Left ventricle myocardium superior (tissue), 1 donor: Measurements from ENCODE around the gene ARHGAP28. TPM values are rescaled to one million over a fixed set of nuclear protein-coding genes. Genes with fewer than 3 reads are reported as not detected.

Experiments used
- ATAC-seq: fragments of 200-7000 bp; cut with Tn5 transposase; one replicate; pipeline ENCODE4 v1.9.1; 2020; ENCODE audit warnings: mild to moderate bottlenecking, moderate library complexity
- DNase-seq: peaks from one replicate; pipeline ENCODE4 v3.0.0-alpha.2; 2020
- intact Hi-C: fragments of 100-400 bp; cut with micrococcal nuclease; formaldehyde crosslinking; loops from one replicate; pipeline ENCODE4 v1.11.0; 2022
- total RNA-seq: library from RNA; stranded (reverse); fragmentation: NEBNext Ultra II Directional; extraction: Animal tissue kit (Norgen Biotek cat#: 25700); gene quantifications from one replicate; pipeline ENCODE4 v1.2.1, GENCODE V29; 2021
- donor health status: DM: no; HTN: yes; CAD: no; lungs with severe emphysema.

The ARHGAP28 gene
- total RNA-seq, 1 donor from 2014 or later: 1.4 TPM

DNA sequence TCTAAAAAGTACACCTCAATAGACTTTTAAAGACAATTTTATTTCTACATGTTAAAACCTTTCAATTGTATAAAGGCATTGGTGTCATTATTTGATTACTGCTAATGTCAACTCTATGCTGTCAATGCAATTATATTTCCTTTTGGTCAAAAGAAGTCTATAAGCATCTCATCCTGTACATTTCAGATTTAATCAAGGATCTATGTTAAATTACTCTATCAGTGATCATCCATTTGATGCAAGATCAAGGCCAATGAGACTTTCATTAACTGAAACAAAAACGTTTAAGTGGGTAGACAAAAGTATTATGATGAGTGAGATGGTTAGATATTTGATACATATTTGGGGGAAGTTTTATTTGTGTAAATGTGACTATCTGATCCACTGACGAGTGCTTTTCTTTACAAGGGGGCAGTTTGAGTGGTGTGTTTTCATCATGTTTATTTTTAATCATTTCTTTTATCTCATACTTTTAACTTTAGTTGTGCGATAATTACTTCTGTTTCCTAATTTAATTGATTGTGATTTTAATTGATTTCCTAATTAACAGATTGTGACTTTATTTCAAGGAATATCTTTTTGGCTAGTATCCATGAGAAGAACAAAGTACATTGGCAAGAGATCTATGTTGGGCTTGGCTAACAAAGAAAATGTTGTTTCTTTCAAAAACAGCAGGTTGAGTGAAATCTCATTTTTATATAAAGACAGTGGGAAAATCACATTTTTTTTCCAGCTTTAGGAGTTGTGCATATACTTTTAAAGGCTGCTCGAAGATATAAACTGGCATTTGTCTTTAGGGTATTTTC is 1.1 kb downstream of the ARHGAP28 start:
- intact Hi-C loops: no loop called here
- no peak for DNase-seq
- no peak for ATAC-seq

- DNase-seq (no peak), ATAC-seq (no peak)
- intact Hi-C loops: no loop called here
Observed at GRCh38 chr18:6731222-6731596, 1.7 kb downstream of the ARHGAP28 start.

DNA sequence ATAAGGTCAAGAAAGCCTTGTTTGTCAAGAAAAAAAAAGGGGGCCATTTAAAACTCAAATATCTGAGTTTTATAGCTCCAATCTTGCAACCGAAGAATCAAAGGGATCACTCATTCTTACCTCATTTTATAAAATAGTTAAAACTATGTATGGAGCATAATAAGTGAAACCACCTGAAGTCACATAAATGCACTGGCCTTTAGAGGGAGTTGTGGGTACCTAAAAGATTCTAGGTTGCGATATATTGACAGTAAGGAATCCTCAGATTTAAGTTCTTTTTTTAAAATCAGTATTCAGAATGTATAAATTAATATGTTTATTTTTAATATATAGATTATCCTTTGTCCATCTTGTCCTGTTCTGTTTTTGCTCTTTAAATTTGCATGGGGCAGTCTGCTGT is 3.4 kb downstream of the ARHGAP28 start:
- DNase-seq (no peak), ATAC-seq (no peak)
- intact Hi-C loops: no loop called here

DNA sequence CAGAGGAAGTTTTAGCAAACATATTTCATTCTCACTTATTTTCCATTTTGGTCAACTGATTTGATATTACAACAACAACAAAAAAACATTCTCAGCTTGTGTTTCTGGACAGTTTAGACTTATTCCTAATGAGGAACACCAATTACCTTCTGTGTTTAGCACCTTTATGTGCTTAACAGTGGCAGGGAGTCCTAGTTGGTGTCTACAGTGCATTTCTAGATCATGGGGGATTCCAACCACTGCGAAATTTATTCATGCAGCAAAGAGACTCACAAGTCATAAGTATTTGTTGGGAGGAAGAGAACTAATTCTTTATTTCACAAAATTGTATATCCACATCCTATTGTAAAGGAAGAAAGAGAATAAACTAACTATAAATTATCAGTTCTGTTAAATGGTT is 4.2 kb downstream of the ARHGAP28 start:
- intact Hi-C loops: no loop called here
- DNase-seq: no peak
- no peak for ATAC-seq

GRCh38 chr18:6734726-6735430 is 5.4 kb downstream of the ARHGAP28 start:
- intact Hi-C loops: no loop called here
- DNase-seq: no peak
- no peak for ATAC-seq

DNA sequence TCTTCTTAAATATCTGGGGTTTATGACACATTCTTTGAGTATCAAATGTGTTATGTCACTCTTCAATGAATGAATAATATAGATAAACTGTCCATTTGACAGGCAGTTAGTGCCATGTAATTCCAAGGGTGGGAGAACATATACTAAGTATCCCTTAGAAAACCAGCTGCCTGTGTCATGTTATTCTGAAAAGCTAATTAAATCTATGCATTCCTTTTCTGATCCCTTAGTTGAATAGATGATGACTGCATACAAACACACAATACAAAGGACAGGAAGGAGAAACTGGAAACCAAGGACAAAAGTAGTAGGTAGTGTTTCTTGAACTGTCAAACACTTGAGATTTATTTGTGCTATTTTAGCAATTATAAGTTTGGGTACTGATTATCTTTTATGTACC is 8.3 kb downstream of the ARHGAP28 start:
- DNase-seq (no peak), ATAC-seq (no peak)
- intact Hi-C loops: no loop called here

DNA sequence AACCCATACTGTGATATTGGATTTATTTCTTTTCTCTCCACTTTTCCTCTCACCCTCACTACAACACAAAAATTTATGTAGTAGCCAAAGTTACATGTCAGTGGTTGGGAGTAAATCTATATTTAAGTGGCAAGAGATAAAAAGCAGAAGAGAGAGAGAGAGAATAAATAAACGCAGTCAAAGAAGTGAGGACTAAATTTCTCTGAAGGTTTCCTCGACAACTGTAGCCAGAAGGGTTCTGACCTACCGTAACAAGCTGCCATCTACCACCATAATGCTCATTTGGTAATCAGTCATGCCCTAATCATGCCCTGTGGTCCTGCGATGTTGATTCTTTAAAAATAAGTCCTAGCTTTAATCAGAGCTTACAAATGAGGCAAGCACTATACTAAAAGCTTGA is 9.1 kb downstream of the ARHGAP28 start:
- DNase-seq (no peak), ATAC-seq (no peak)
- intact Hi-C loops: no loop called here

GRCh38 chr18:6741232-6741663 is 11.7 kb downstream of the ARHGAP28 start:
- DNase-seq (no peak), ATAC-seq (peak; percentile 94)
- intact Hi-C loops: no loop called here

DNA sequence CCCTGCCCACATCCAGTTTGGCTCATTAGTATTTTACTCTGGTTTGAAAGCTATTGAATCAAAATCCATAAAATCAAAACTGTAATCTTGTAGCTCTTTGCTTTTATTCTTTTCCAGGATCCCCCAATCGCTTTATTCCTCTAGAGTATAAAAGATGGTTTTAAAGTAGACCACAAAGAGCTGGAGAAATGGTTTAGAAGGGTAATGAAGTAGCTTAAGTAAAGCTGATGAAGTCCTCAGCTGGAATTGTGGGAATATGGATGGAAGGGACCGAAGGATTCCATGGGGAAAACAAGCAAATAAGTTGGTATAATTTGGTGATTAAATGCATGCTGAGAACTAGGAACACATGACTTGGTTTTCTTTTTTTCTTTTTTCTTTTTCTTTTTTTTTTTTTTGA is 12.3 kb downstream of the ARHGAP28 start:
- intact Hi-C loops: no loop called here
- DNase-seq: no peak
- ATAC-seq: no peak

DNA sequence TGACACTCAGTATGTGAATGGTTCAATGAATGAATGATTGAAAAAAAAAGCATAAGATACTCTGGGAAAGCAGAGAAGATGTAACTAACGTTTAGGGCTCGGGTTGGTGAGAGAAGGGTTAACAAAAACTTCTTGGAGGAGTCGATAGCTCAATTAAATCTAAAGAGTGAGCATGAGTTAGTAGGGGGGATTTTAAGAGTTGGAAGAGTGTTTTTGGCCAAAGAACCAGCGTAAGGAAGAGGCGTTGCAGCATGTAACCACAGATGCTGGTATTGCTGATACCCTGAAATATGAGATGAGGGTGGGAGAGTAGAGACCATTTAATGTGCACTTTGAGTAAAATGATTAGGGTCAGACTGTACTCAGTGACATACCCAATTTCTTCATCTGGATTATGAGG is 14.5 kb downstream of the ARHGAP28 start:
- no peak for ATAC-seq
- intact Hi-C loops: no loop called here

GRCh38 chr18:6744816-6745455 is 15.4 kb downstream of the ARHGAP28 start:
- intact Hi-C loops: no loop called here
- DNase-seq: no peak
- no peak for ATAC-seq

More for the DNA sequence above, 14.5 kb downstream of the ARHGAP28 start:
- no peak for DNase-seq

GRCh38 chr18:6745504-6746031 is 16.1 kb downstream of the ARHGAP28 start:
- ATAC-seq (no peak), DNase-seq (no peak)
- intact Hi-C loops: no loop called here

GRCh38 chr18:6746386-6746960 is 17.0 kb downstream of the ARHGAP28 start:
- ATAC-seq: no peak
- no peak for DNase-seq
- intact Hi-C loops: no loop called here

DNA sequence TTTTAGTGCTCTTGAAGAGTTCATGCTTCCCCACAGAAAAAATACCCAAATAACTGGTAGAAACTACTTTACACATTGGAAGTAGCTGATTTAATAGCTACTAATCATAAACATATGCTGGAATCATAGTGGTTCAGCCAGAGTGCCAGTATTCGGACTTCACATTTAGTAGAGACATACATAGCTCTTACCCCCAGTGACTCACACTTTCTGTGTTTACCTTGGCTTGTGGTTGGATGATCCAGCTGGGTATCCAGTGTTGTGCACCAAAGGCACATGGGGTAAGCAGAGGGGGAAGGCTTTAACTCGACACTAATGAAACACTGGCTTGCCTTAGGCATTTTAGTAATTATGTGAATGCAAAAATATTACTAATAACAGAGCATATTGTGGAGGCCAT is 18.1 kb downstream of the ARHGAP28 start:
- DNase-seq (no peak), ATAC-seq (peak; percentile 48)
- intact Hi-C loops: no loop called here

- DNase-seq (peak; percentile 28), ATAC-seq (peak; percentile 98)
- intact Hi-C loops: no loop called here
Observed at GRCh38 chr18:6748241-6748640, 18.7 kb downstream of the ARHGAP28 start.

- no peak for DNase-seq
- ATAC-seq: no peak
- intact Hi-C loops: no loop called here
Observed at GRCh38 chr18:6750411-6750810, 20.9 kb downstream of the ARHGAP28 start.

DNA sequence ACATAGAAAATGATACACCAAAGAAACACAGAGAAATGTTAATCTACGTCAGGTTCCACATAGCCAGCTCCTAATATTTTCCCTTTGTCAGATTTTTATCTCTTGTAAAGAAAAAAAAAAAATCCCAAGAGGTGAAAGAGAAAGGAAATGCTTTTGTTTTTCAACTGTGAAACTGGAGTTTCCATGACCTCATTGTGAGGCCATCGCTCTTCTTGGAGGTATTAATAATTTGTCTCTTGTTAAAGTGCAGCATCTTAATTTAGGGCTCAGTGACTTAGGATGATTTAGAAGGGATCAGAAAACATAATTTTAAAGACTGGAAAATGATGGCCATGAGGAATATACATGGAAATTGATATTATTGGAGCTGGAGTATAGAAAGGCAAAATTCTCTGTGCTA is 21.7 kb downstream of the ARHGAP28 start:
- DNase-seq (no peak), ATAC-seq (no peak)
- intact Hi-C loops: no loop called here

- DNase-seq: no peak
- intact Hi-C loops: no loop called here
Observed at GRCh38 chr18:6752202-6752860, 22.8 kb downstream of the ARHGAP28 start.

GRCh38 chr18:6755107-6755506 is 25.6 kb downstream of the ARHGAP28 start:
- intact Hi-C loops: no loop called here
- ATAC-seq (no peak), DNase-seq (no peak)

More at GRCh38 chr18:6752202-6752860, 22.8 kb downstream of the ARHGAP28 start:
- peak; percentile 36 for ATAC-seq
